ENCODE measurements around the gene KIAA0319L. TPM values are rescaled to one million over a fixed set of nuclear protein-coding genes. Genes with fewer than 3 reads are reported as not detected.

The KIAA0319L gene
- total and polyA plus RNA-seq, 2 experiments from 2014 or later, result 16.6 to 28.3 TPM

- Histone ChIP-seq H3K36me3 (ENCODE audit: low read depth) (peaks cover 32% of the 10 kb centered on the region), H3K27ac (no peak overlapping the region), H3K9me3 (ENCODE audit: low read depth) (no peaks in the 10 kb centered on the region)
Observed at GRCh38 chr1:35407743-35408142, 149.5 kb downstream of the KIAA0319L start.

GRCh38 chr1:35406103-35406502, 151.1 kb downstream of the KIAA0319L start:
- no peak overlapping the region for H3K9ac ChIP-seq
- H3K9me2 ChIP-seq (ENCODE audit: insufficient read depth), result no peaks in the 10 kb centered on the region
- H2AFZ ChIP-seq, result no peak overlapping the region
- no peak for DNase-seq
- H3K36me3 ChIP-seq (ENCODE audit: low read depth), result peaks cover 39% of the 10 kb centered on the region
- H3K4me1 ChIP-seq (ENCODE audit: insufficient read depth), result no peaks in the 10 kb centered on the region
- H3K9me3 ChIP-seq (ENCODE audit: low read depth), result no peaks in the 10 kb centered on the region
- no peaks in the 10 kb centered on the region for H3F3A ChIP-seq (ENCODE audit: insufficient read depth)
- TF ChIP-seq EZH2 (IDR thresholded peaks at IDR 0.05; ENCODE audit: insufficient read depth, poor library complexity, severe bottlenecking), result no peak
- no peaks in the 10 kb centered on the region for H4K20me1 ChIP-seq (ENCODE audit: insufficient read depth)
- H3K4me2 ChIP-seq (ENCODE audit: unreplicated experiment), result no peak overlapping the region
- no peak overlapping the region for H3K4me3 ChIP-seq
- no peaks in the 10 kb centered on the region for H3K27me3 ChIP-seq (replicated peaks; ENCODE audit: insufficient read depth)
- H3K27ac ChIP-seq, result no peak overlapping the region
- in situ Hi-C loops (cut with MboI), result no loop called here
- no peaks in the 10 kb centered on the region for H3K79me2 ChIP-seq (ENCODE audit: insufficient read depth)

More at GRCh38 chr1:35407743-35408142, 149.5 kb downstream of the KIAA0319L start:
- no peaks in the 10 kb centered on the region for H3K9me2 ChIP-seq (ENCODE audit: insufficient read depth)
- 97 to 98% methylated on average over 4 of the region's 4 CpGs for WGBS, 2 experiments (ENCODE audit: low coverage in 1 of 2, low lambda C conversion rate in 2 of 2, missing lambda C conversion rate in 2 of 2)
- no peak overlapping the region for H3K4me2 ChIP-seq (ENCODE audit: unreplicated experiment)
- no peaks in the 10 kb centered on the region for H3F3A ChIP-seq (ENCODE audit: insufficient read depth)
- H3K27me3 ChIP-seq (replicated peaks; ENCODE audit: insufficient read depth), result no peaks in the 10 kb centered on the region
- in situ Hi-C loops (cut with MboI), result no loop called here
- H4K20me1 ChIP-seq (ENCODE audit: insufficient read depth), result no peaks in the 10 kb centered on the region
- no peak overlapping the region for H2AFZ ChIP-seq
- H3K4me1 ChIP-seq (ENCODE audit: insufficient read depth), result no peaks in the 10 kb centered on the region
- no peak overlapping the region for H3K4me3 ChIP-seq
- H3K9ac ChIP-seq, result no peak overlapping the region
- no peak for DNase-seq
- TF ChIP-seq EZH2phosphoT487 (IDR thresholded peaks at IDR 0.05; ENCODE audit: insufficient read depth, low read depth) (no peak), EZH2 (IDR thresholded peaks at IDR 0.05; ENCODE audit: insufficient read depth, poor library complexity, severe bottlenecking) (no peak)
- no peaks in the 10 kb centered on the region for H3K79me2 ChIP-seq (ENCODE audit: insufficient read depth)

DNA sequence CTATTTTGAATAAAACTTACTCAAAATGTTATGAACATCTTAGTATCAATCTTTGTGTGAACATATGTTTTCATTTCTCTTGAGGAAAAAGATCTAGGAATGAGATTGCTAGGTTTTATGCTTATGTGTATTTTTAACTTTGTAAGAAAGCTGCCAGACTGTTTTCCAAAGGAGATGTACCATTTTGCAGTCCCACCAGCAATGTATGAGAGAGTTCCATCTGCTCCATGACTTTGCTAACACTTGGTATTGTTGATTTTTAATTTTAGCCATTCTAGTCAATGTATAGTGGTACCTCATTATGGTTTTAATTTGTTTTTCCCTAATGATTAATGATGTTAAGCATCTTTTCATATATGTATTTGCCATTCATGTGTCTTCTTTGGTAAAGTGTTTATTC, 156.2 kb downstream of the KIAA0319L start:
- Histone ChIP-seq H3F3A (ENCODE audit: insufficient read depth) (peaks cover 5% of the 10 kb centered on the region; the same call in 1 of the 2 replicates), H3K27ac (no peak overlapping the region), H4K20me1 (ENCODE audit: insufficient read depth) (no peaks in the 10 kb centered on the region), H3K4me2 (ENCODE audit: unreplicated experiment) (no peak overlapping the region), H3K4me1 (ENCODE audit: insufficient read depth) (no peaks in the 10 kb centered on the region), H3K9me2 (ENCODE audit: insufficient read depth) (no peaks in the 10 kb centered on the region), H2AFZ (no peak overlapping the region), H3K27me3 (replicated peaks; ENCODE audit: insufficient read depth) (no peaks in the 10 kb centered on the region), H3K4me3 (no peak overlapping the region), H3K9me3 (ENCODE audit: low read depth) (no peaks in the 10 kb centered on the region), H3K36me3 (ENCODE audit: low read depth) (peaks cover 58% of the 10 kb centered on the region), H3K79me2 (ENCODE audit: insufficient read depth) (no peaks in the 10 kb centered on the region), H3K9ac (no peak overlapping the region)
- in situ Hi-C loops (cut with MboI), result no loop called here
- no peak for DNase-seq
- no peak for TF ChIP-seq EZH2phosphoT487 (IDR thresholded peaks at IDR 0.05; ENCODE audit: insufficient read depth, low read depth)
- TF ChIP-seq EZH2 (IDR thresholded peaks at IDR 0.05; ENCODE audit: insufficient read depth, poor library complexity, severe bottlenecking), result no peak

GRCh38 chr1:35398739-35399138, 158.5 kb downstream of the KIAA0319L start:
- no peaks in the 10 kb centered on the region for H4K20me1 ChIP-seq (ENCODE audit: insufficient read depth)
- H3K4me3 ChIP-seq, result no peak overlapping the region
- no peak overlapping the region for H3K4me2 ChIP-seq (ENCODE audit: unreplicated experiment)
- DNase-seq, result peak; percentile 49
- 97 to 100% methylated on average over 3 of the region's 3 CpGs for WGBS, 2 experiments (ENCODE audit: low coverage in 1 of 2, low lambda C conversion rate in 2 of 2, missing lambda C conversion rate in 2 of 2)
- TF ChIP-seq EZH2 (IDR thresholded peaks at IDR 0.05; ENCODE audit: insufficient read depth, poor library complexity, severe bottlenecking) (no peak), EZH2phosphoT487 (IDR thresholded peaks at IDR 0.05; ENCODE audit: insufficient read depth, low read depth) (no peak)
- H3F3A ChIP-seq (ENCODE audit: insufficient read depth), result peaks cover 5% of the 10 kb centered on the region; the same call in 1 of the 2 replicates
- in situ Hi-C loops (cut with MboI), result no loop called here
- H3K4me1 ChIP-seq (ENCODE audit: insufficient read depth), result no peaks in the 10 kb centered on the region
- H3K79me2 ChIP-seq (ENCODE audit: insufficient read depth), result peaks cover 6% of the 10 kb centered on the region; the same call in 1 of the 2 replicates
- no peaks in the 10 kb centered on the region for H3K27me3 ChIP-seq (replicated peaks; ENCODE audit: insufficient read depth)
- H3K27ac ChIP-seq, result no peak overlapping the region
- no peak overlapping the region for H3K9ac ChIP-seq
- peaks cover 66% of the 10 kb centered on the region for H3K36me3 ChIP-seq (ENCODE audit: low read depth)
- H3K9me2 ChIP-seq (ENCODE audit: insufficient read depth), result no peaks in the 10 kb centered on the region
- no peaks in the 10 kb centered on the region for H3K9me3 ChIP-seq (ENCODE audit: low read depth)
- no peak overlapping the region for H2AFZ ChIP-seq

DNA sequence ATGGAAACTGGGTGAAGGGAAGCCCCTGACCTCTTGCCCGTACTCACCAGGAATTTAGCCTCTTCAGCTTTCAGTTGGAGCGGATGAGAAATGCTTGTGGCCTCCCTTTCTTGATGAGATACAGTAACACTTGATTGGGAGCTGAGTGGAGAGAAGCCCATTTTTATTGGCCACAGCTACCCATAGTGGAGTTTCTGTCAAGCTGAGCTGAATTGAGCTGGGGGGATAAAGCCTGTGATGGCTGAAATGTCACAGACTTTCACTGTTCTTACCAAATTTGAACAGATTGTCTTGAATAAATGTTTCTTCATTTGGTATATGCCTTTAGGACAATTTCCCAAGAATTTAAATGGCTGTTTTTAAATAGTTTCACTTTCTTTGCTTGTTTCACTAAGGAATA, 162.8 kb downstream of the KIAA0319L start:
- Histone ChIP-seq H3K9me3 (ENCODE audit: low read depth) (no peaks in the 10 kb centered on the region), H3K4me1 (ENCODE audit: insufficient read depth) (no peaks in the 10 kb centered on the region), H4K20me1 (ENCODE audit: insufficient read depth) (no peaks in the 10 kb centered on the region), H3K9ac (no peak overlapping the region), H3K4me2 (ENCODE audit: unreplicated experiment) (no peak overlapping the region), H3K9me2 (ENCODE audit: insufficient read depth) (no peaks in the 10 kb centered on the region), H3K27me3 (replicated peaks; ENCODE audit: insufficient read depth) (no peaks in the 10 kb centered on the region), H3K27ac (no peak overlapping the region), H3F3A (ENCODE audit: insufficient read depth) (peaks cover 5% of the 10 kb centered on the region; the same call in 1 of the 2 replicates), H3K4me3 (no peak overlapping the region), H2AFZ (no peak overlapping the region), H3K36me3 (ENCODE audit: low read depth) (peaks cover 81% of the 10 kb centered on the region), H3K79me2 (ENCODE audit: insufficient read depth) (peaks cover 6% of the 10 kb centered on the region; the same call in 1 of the 2 replicates)
- WGBS, 2 experiments (ENCODE audit: low coverage in 1 of 2, low lambda C conversion rate in 2 of 2, missing lambda C conversion rate in 2 of 2), result 97 to 100% methylated on average over 2 of the region's 2 CpGs
- no peak for DNase-seq
- in situ Hi-C loops (cut with MboI), result no loop called here
- no peak for TF ChIP-seq EZH2phosphoT487 (IDR thresholded peaks at IDR 0.05; ENCODE audit: insufficient read depth, low read depth)
- TF ChIP-seq EZH2 (IDR thresholded peaks at IDR 0.05; ENCODE audit: insufficient read depth, poor library complexity, severe bottlenecking), result no peak
